ENCODE results near the gene NIT2. TPM values are rescaled to one million over a fixed set of nuclear protein-coding genes. Genes with fewer than 3 reads are reported as not detected.

Gene NIT2
- total and polyA plus RNA-seq, 2 of the 4 experiments (the other 2 are of a cell fraction) = 12.4 to 27.1 TPM

GRCh38 chr3:100331660-100332059 is 2.9 kb upstream of the NIT2 start:
- Histone ChIP-seq H3K9ac (ENCODE audit: low read depth, low read length) (no peak overlapping the region), H3K4me1 (ENCODE audit: control insufficient read depth, insufficient read depth, low read length) (peaks cover 6% of the 10 kb centered on the region), H3K9me1 (ENCODE audit: insufficient read depth, low read length) (peaks cover 10% of the 10 kb centered on the region), H3K56ac (ENCODE audit: extremely low read depth, insufficient read depth, low read length) (no peak overlapping the region), H3K9me3 (ENCODE audit: control insufficient read depth, insufficient read depth, low read length) (no peaks in the 10 kb centered on the region), H3K4me2 (ENCODE audit: low read depth, low read length) (no peak overlapping the region), H4K20me1 (ENCODE audit: insufficient read depth, low read length) (no peaks in the 10 kb centered on the region), H3K14ac (replicated peaks; ENCODE audit: low read depth, low read length) (no peak overlapping the region), H2BK15ac (ENCODE audit: low read depth, low read length) (no peak overlapping the region), H4K8ac (ENCODE audit: low read depth in 2 of 2, low read length in 2 of 2) (no peak overlapping the region), H3K4ac (ENCODE audit: low read depth, low read length) (no peak overlapping the region), H4K5ac (ENCODE audit: low read depth, low read length) (no peak overlapping the region), H2BK120ac (ENCODE audit: low read depth, low read length) (no peak overlapping the region), H2AK5ac (ENCODE audit: low read depth, low read length) (no peak overlapping the region), H3K79me1 (ENCODE audit: low read depth in 1 of 2, low read length in 2 of 2) (peaks cover 10 to 22% of the 10 kb centered on the region in 2 experiments; a peak in 3 of 4 replicates), H3K27me3 (ENCODE audit: control insufficient read depth, insufficient read depth, low read length) (no peaks in the 10 kb centered on the region), H3K36me3 (ENCODE audit: control insufficient read depth, insufficient read depth, low read length) (no peaks in the 10 kb centered on the region), H3K18ac (ENCODE audit: low read depth, low read length) (no peak overlapping the region), H4K91ac (ENCODE audit: insufficient read depth, low read depth, low read length) (no peak overlapping the region), H2BK5ac (ENCODE audit: low read depth, low read length, poor library complexity, severe bottlenecking) (no peak overlapping the region), H2BK20ac (ENCODE audit: low read depth, low read length) (no peak overlapping the region), H3K4me3 (ENCODE audit: insufficient read depth, low read depth, low read length) (no peak overlapping the region), H2AFZ (replicated peaks; ENCODE audit: low read length, poor library complexity) (no peak overlapping the region), H3K27ac (ENCODE audit: insufficient read depth, low read length) (no peak overlapping the region), H2AK9ac (replicated peaks; ENCODE audit: low read depth, low read length, poor library complexity) (no peak overlapping the region), H3K23ac (ENCODE audit: low read depth, low read length) (no peak overlapping the region)
- in situ Hi-C loops (cut with MboI; ENCODE audit: low sequenced_read_pairs) = no loop called here
- ATAC-seq (ENCODE audit: low read depth) (no peak), DNase-seq (no peak)
- dilution Hi-C loops (cut with HindIII; ENCODE audit: low sequenced_read_pairs, unreplicated experiment) = no loop called here
- ChIA-PET CTCF (no interaction called here), POLR2A (ENCODE audit: unreplicated experiment) (interaction anchor here (0.7 kb wide), 1 partner anchor 683 kb away, joined by 3 read pairs; no protein-coding TSS in a partner anchor)
- intact Hi-C loops (cut with micrococcal nuclease) = no loop called here
- 86% methylated on average over 4 of the region's 4 CpGs; no CpG with 5 or more reads in 1 of the 2 experiments for WGBS, 2 experiments (ENCODE audit: extremely low coverage in 2 of 2, insufficient read length in 1 of 2)
- TF ChIP-seq MAFK (IDR thresholded peaks at IDR 0.05; ENCODE audit: low read depth, low read length) (no peak), CHD1 (IDR thresholded peaks at IDR 0.05; ENCODE audit: low read depth, low read length) (no peak), USF2 (IDR thresholded peaks at IDR 0.05; ENCODE audit: low read depth, low read length) (no peak), SMC3 (IDR thresholded peaks at IDR 0.05; ENCODE audit: low read depth, low read length) (no peak), MAZ (IDR thresholded peaks at IDR 0.05; ENCODE audit: borderline replicate concordance, low read depth, low read length) (no peak), BHLHE40 (IDR thresholded peaks at IDR 0.05; ENCODE audit: low read depth, low read length) (no peak), RAD21 (IDR thresholded peaks at IDR 0.05; ENCODE audit: low read length) (no peak), POLR2A (IDR thresholded peaks at IDR 0.05; ENCODE audit: low read depth, low read length) (no peak), NFE2L2 (IDR thresholded peaks at IDR 0.05; ENCODE audit: low read depth, low read length) (no peak), ELK1 (IDR thresholded peaks at IDR 0.05; ENCODE audit: borderline replicate concordance, low read depth, low read length) (no peak), RFX5 (IDR thresholded peaks at IDR 0.05; ENCODE audit: low read depth, low read length) (no peak), CEBPB (IDR thresholded peaks at IDR 0.05; ENCODE audit: low read depth, low read length) (no peak), RCOR1 (IDR thresholded peaks at IDR 0.05; ENCODE audit: insufficient replicate concordance, low read length) (no peak), CTCF (conservative IDR thresholded peaks at IDR 0.05; ENCODE audit: low read depth, low read length) (no peak)
- BruUV-seq (replicated peaks) = no TSS peak
